SK-N-SH (cell line): ENCODE results near the gene ZBTB5. TPM values are rescaled to one million over a fixed set of nuclear protein-coding genes. Genes with fewer than 3 reads are reported as not detected.

Experiments used
- CTCF ChIA-PET: fragments of 300-600, 350-600 bp; formaldehyde crosslinking; extraction: SDS; loops from one replicate; lab custom pipeline; 2021; lab: Yijun Ruan, JAX
- POLR2A ChIA-PET: fragments of 350-600 bp; sonication (Branson Sonifier 250); formaldehyde crosslinking; extraction: SDS; loops from one replicate; lab custom pipeline; 2020; ENCODE audit warnings: antibody characterized with exemption, inconsistent platforms; lab: Yijun Ruan, JAX
- DNase-seq: peaks from one replicate; pipeline ENCODE4 v3.0.0; 2012
- H2AFZ ChIP-seq: fragments of 200-600 bp; sonication (generic); 2 replicates; pipeline ENCODE4 v1.8.1; 2016; ENCODE audit warnings: antibody characterized with exemption, mild to moderate bottlenecking, low read depth
- H3F3A ChIP-seq: fragments of 200-600 bp; sonication (generic); replicated peaks from 2 replicates; pipeline ENCODE3; 2016; ENCODE audit warnings: antibody characterized with exemption, mild to moderate bottlenecking; ENCODE audit not compliant: insufficient read depth
- H3K27ac ChIP-seq, 2 experiments: fragments of 200-500 bp in 1 of 2; fragments of 200-600 bp in 1 of 2; sonication (Bioruptor generic) in 1 of 2; sonication (generic), shearing (Covaris generic) in 1 of 2; 2 replicates each; pipeline versions ENCODE4 v1.5.1 to v1.6.1; 2014 to 2016; ENCODE audit warnings: low read depth in 2 of 2, inconsistent platforms in 1 of 2, low read length in 1 of 2, mild to moderate bottlenecking in 1 of 2, mixed read lengths in 1 of 2
- H3K27me3 ChIP-seq: fragments of 200-600 bp; sonication (generic), shearing (Covaris generic); 2 replicates; pipeline ENCODE4 v1.6.1; 2016; ENCODE audit warnings: mixed run types; ENCODE audit not compliant: insufficient read depth
- H3K36me3 ChIP-seq, 2 experiments: fragments of 200-500 bp in 1 of 2; fragments of 200-600 bp in 1 of 2; sonication (Bioruptor generic) in 1 of 2; sonication (generic) in 1 of 2; replicated peaks in 1 of 2; 2 replicates each; pipeline versions ENCODE3 to v1.5.1; 2014 to 2016; ENCODE audit warnings: low read length in 1 of 2, mild to moderate bottlenecking in 1 of 2; ENCODE audit not compliant: insufficient read depth in 2 of 2, control insufficient read depth in 1 of 2
- H3K4me1 ChIP-seq, 2 experiments: fragments of 200-500 bp in 1 of 2; fragments of 200-600 bp in 1 of 2; sonication (Bioruptor generic) in 1 of 2; sonication (generic), shearing (Covaris generic) in 1 of 2; 2 replicates each; pipeline versions ENCODE4 v1.5.1 to v1.6.1; 2014 to 2016; ENCODE audit warnings: low read depth in 1 of 2, low read length in 1 of 2, mixed run types in 1 of 2; ENCODE audit not compliant: insufficient read depth in 2 of 2, control insufficient read depth in 1 of 2
- H3K4me2 ChIP-seq: fragments of 200-600 bp; sonication (generic), shearing (Covaris generic); 2 replicates; pipeline ENCODE4 v1.6.1; 2017; ENCODE audit warnings: mixed run types
- H3K4me3 ChIP-seq, 2 experiments: fragments of 200-500 bp in 1 of 2; fragments of 200-600 bp in 1 of 2; sonication (Bioruptor generic) in 1 of 2; sonication (generic), shearing (Covaris generic) in 1 of 2; 2 replicates each; pipeline versions ENCODE4 v1.5.1 to v1.8.1; 2014 to 2016; ENCODE audit warnings: low read depth in 2 of 2, inconsistent platforms in 1 of 2, low read length in 1 of 2, mild to moderate bottlenecking in 1 of 2, mixed read lengths in 1 of 2, moderate library complexity in 1 of 2
- H3K79me2 ChIP-seq: fragments of 200-600 bp; sonication (generic); 2 replicates; pipeline ENCODE4 v1.8.1; 2017; ENCODE audit warnings: mild to moderate bottlenecking; ENCODE audit not compliant: insufficient read depth
- H3K9ac ChIP-seq: fragments of 200-600 bp; sonication (generic); 2 replicates; pipeline ENCODE4 v1.6.1; 2017; ENCODE audit warnings: mixed run types
- H3K9me2 ChIP-seq: fragments of 200-600 bp; sonication (generic); 2 replicates; pipeline ENCODE4 v1.6.1; 2017; ENCODE audit warnings: mixed run types
- H3K9me3 ChIP-seq: fragments of 200-600 bp; sonication (generic); 2 replicates; pipeline ENCODE4 v1.6.1; 2017; ENCODE audit warnings: mixed run types, mild to moderate bottlenecking, moderate library complexity
- H4K20me1 ChIP-seq: fragments of 200-600 bp; sonication (generic); 2 replicates; pipeline ENCODE4 v1.6.1; 2017; ENCODE audit warnings: mild to moderate bottlenecking, mixed run types; ENCODE audit not compliant: insufficient read depth
- FOXM1 ChIP-seq: IDR thresholded peaks from 2 replicates; pipeline ENCODE4 v1.4.0; 2012; ENCODE audit warnings: low read depth, mild to moderate bottlenecking
- JUND ChIP-seq: IDR thresholded peaks from 2 replicates; pipeline ENCODE4 v1.4.0; 2012
- RCOR1 ChIP-seq: fragments of 150-350 bp; IDR thresholded peaks from 2 replicates; pipeline ENCODE4 v1.6.1; 2017; ENCODE audit warnings: antibody characterized with exemption, low read length
- WGBS: methylation state at CpG from one replicate; pipeline ENCODE4 v1.1.6; 2017; ENCODE audit warnings: low lambda C conversion rate; 5-methylcytosine and 5-hydroxymethylcytosine counted together
- polyA plus RNA-seq, 3 experiments: library from polyadenylated mRNA; depleted of rRNA; stranded (reverse); fragments of >200 nt; gene quantifications; 2 replicates each; pipeline ENCODE4 v1.2.3, GENCODE V29; 2012
- TF ChIP-seq, protein P1 (sequence below): fragments of 200-600 bp; sonication (generic); IDR thresholded peaks from 2 replicates; pipeline ENCODE4 v1.6.1; 2017; ENCODE audit warnings: antibody characterized with exemption, mild to moderate bottlenecking, moderate library complexity
- TF ChIP-seq, protein P2 (sequence below): IDR thresholded peaks from 2 replicates; pipeline ENCODE4 v1.4.0; 2012; ENCODE audit warnings: low read depth

The ZBTB5 gene
- polyA plus RNA-seq, 1 of the 3 experiments (the other 2 are of a cell fraction): 6.3 TPM

DNA sequence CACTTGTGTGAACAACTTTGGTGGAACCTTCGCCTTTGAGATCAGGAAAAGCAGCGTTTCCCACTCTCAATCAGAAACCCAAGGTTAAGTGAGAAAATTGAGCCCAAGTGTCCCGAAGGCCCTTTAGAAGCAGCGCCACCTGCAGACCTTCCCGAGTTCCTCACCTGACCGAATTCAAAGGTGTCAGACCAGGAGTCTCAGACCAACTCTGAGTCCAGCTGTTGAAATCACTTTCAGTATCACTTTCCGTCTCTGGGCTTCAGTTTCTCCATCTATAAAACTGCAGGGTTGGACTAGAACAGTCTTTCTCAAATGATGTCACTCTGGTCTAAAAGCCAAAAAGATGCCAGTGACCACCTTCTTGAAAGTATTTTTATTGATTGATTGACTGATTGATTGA, 74.5 kb downstream of the ZBTB5 start:
- H2AFZ ChIP-seq: no peak overlapping the region
- no peaks in the 10 kb centered on the region for H3K27me3 ChIP-seq
- no peak overlapping the region for H3K27ac ChIP-seq
- no peak for DNase-seq
- ChIA-PET POLR2A (no interaction called here), CTCF (no interaction called here)
- TF ChIP-seq FOXM1 (no peak), JUND (no peak), RCOR1 (no peak)
- TF ChIP-seq, protein P1, sequence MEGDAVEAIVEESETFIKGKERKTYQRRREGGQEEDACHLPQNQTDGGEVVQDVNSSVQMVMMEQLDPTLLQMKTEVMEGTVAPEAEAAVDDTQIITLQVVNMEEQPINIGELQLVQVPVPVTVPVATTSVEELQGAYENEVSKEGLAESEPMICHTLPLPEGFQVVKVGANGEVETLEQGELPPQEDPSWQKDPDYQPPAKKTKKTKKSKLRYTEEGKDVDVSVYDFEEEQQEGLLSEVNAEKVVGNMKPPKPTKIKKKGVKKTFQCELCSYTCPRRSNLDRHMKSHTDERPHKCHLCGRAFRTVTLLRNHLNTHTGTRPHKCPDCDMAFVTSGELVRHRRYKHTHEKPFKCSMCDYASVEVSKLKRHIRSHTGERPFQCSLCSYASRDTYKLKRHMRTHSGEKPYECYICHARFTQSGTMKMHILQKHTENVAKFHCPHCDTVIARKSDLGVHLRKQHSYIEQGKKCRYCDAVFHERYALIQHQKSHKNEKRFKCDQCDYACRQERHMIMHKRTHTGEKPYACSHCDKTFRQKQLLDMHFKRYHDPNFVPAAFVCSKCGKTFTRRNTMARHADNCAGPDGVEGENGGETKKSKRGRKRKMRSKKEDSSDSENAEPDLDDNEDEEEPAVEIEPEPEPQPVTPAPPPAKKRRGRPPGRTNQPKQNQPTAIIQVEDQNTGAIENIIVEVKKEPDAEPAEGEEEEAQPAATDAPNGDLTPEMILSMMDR: peak; percentile 31
- TF ChIP-seq, protein P2, sequence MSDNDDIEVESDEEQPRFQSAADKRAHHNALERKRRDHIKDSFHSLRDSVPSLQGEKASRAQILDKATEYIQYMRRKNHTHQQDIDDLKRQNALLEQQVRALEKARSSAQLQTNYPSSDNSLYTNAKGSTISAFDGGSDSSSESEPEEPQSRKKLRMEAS: no peak
- no peak overlapping the region for H3K9ac ChIP-seq
- H3K9me2 ChIP-seq: no peaks in the 10 kb centered on the region
- no peaks in the 10 kb centered on the region for H3K79me2 ChIP-seq
- no peaks in the 10 kb centered on the region for H3F3A ChIP-seq
- H3K4me3 ChIP-seq: no peak overlapping the region
- no peaks in the 10 kb centered on the region for H3K4me1 ChIP-seq
- H3K9me3 ChIP-seq: no peaks in the 10 kb centered on the region
- H3K4me2 ChIP-seq: no peak overlapping the region
- no peaks in the 10 kb centered on the region for H3K36me3 ChIP-seq
- no peaks in the 10 kb centered on the region for H4K20me1 ChIP-seq
- 71% methylated on average over 7 of the region's 7 CpGs for WGBS

Other genes starting within 250 kb of the ZBTB5 start
- gene GRHPR, start 42.8 kb downstream of the ZBTB5 start, polyA plus RNA-seq (2012; rRNA removed): 206 and 232 TPM in 2 replicates
- 38.8 and 42.1 TPM in 2 replicates for gene POLR1E, start 20.5 kb upstream of the ZBTB5 start, polyA plus RNA-seq (2012; rRNA removed)
- gene FBXO10, start 110.9 kb upstream of the ZBTB5 start, polyA plus RNA-seq (2012; rRNA removed): 10.1 and 12.8 TPM in 2 replicates
- 215 and 255 TPM in 2 replicates for gene TOMM5, start 127.1 kb upstream of the ZBTB5 start, polyA plus RNA-seq (2012; rRNA removed)
- not detected in 2 replicates for gene FRMPD1, start 185.5 kb upstream of the ZBTB5 start, polyA plus RNA-seq (2012; rRNA removed)